ENCODE measurements around the gene VAV1.

GRCh38 chr19:6743714-6744380 is 28.7 kb upstream of the VAV1 start:
- TF ChIP-seq BCL3 (IDR thresholded peaks at IDR 0.05; ENCODE audit: borderline replicate concordance, insufficient read depth, low read depth, low read length, poor library complexity, severe bottlenecking) (no peak), FOXM1 (IDR thresholded peaks at IDR 0.05; ENCODE audit: low read depth, low read length) (no peak), POLR2A (IDR thresholded peaks at IDR 0.05; ENCODE audit: low read depth, low read length) (no peak)
- TF ChIP-seq, protein P1, sequence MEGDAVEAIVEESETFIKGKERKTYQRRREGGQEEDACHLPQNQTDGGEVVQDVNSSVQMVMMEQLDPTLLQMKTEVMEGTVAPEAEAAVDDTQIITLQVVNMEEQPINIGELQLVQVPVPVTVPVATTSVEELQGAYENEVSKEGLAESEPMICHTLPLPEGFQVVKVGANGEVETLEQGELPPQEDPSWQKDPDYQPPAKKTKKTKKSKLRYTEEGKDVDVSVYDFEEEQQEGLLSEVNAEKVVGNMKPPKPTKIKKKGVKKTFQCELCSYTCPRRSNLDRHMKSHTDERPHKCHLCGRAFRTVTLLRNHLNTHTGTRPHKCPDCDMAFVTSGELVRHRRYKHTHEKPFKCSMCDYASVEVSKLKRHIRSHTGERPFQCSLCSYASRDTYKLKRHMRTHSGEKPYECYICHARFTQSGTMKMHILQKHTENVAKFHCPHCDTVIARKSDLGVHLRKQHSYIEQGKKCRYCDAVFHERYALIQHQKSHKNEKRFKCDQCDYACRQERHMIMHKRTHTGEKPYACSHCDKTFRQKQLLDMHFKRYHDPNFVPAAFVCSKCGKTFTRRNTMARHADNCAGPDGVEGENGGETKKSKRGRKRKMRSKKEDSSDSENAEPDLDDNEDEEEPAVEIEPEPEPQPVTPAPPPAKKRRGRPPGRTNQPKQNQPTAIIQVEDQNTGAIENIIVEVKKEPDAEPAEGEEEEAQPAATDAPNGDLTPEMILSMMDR (IDR thresholded peaks at IDR 0.05 in 2 of 3, conservative IDR thresholded peaks at IDR 0.05 in 1 of 3; ENCODE audit: control insufficient read depth in 2 of 3, extremely low read depth in 1 of 3, insufficient read depth in 1 of 3, low read depth in 3 of 3, low read length in 3 of 3): no peak

Data from GM12878 (cell line).